ENCODE data around the gene NBPF3. TPM values are rescaled to one million over a fixed set of nuclear protein-coding genes. Genes with fewer than 3 reads are reported as not detected.
"Not testable (repeated sequence)": the region's sequence is repeated elsewhere in the genome, so short reads cannot be mapped to it uniquely, and the experiment has no call there.

NBPF3 gene
- polyA plus RNA-seq, 1 donor, result 6.1 TPM

GRCh38 chr1:21438646-21439312, 1.2 kb upstream of the NBPF3 start:
- not testable (repeated sequence) for DNase-seq (ENCODE audit: low read depth)

- no peak for DNase-seq (ENCODE audit: low read depth)
Measured at GRCh38 chr1:21439345-21439720, 604 bp upstream of the NBPF3 start.

GRCh38 chr1:21440630-21441125, 741 bp downstream of the NBPF3 start:
- DNase-seq (ENCODE audit: low read depth), result not testable (repeated sequence)

- not testable (repeated sequence) for DNase-seq (ENCODE audit: low read depth)
Measured at GRCh38 chr1:21446647-21447046, 6.7 kb downstream of the NBPF3 start.

- no peak for DNase-seq (ENCODE audit: low read depth)
Measured at GRCh38 chr1:21447311-21447710, 7.4 kb downstream of the NBPF3 start.

- no peak for DNase-seq (ENCODE audit: low read depth)
Measured at GRCh38 chr1:21449906-21450305, 10.0 kb downstream of the NBPF3 start.

- peak; percentile 41 for DNase-seq (ENCODE audit: low read depth)
Measured at GRCh38 chr1:21451212-21451611, 11.3 kb downstream of the NBPF3 start.

GRCh38 chr1:21451981-21452411, 12.1 kb downstream of the NBPF3 start:
- DNase-seq (ENCODE audit: low read depth), result no peak

GRCh38 chr1:21453964-21454614, 14.2 kb downstream of the NBPF3 start:
- not testable (repeated sequence) for DNase-seq (ENCODE audit: low read depth)

- DNase-seq (ENCODE audit: low read depth), result not testable (repeated sequence)
Measured at GRCh38 chr1:21454904-21455303, 15.0 kb downstream of the NBPF3 start.

GRCh38 chr1:21457654-21458053, 17.7 kb downstream of the NBPF3 start:
- DNase-seq (ENCODE audit: low read depth), result no peak

- not testable (repeated sequence) for DNase-seq (ENCODE audit: low read depth)
Measured at GRCh38 chr1:21465127-21465526, 25.2 kb downstream of the NBPF3 start.

- not testable (repeated sequence) for DNase-seq (ENCODE audit: low read depth)
Measured at GRCh38 chr1:21467946-21468345, 28.0 kb downstream of the NBPF3 start.

GRCh38 chr1:21468599-21468998, 28.7 kb downstream of the NBPF3 start:
- DNase-seq (ENCODE audit: low read depth), result no peak

- no peak for DNase-seq (ENCODE audit: low read depth)
Measured at GRCh38 chr1:21469581-21469980, 29.6 kb downstream of the NBPF3 start.

GRCh38 chr1:21472861-21473260, 32.9 kb downstream of the NBPF3 start:
- DNase-seq (ENCODE audit: low read depth), result no peak

- no peak for DNase-seq (ENCODE audit: low read depth)
Measured at GRCh38 chr1:21478356-21478755, 38.4 kb downstream of the NBPF3 start.

- DNase-seq (ENCODE audit: low read depth), result not testable (repeated sequence)
Measured at GRCh38 chr1:21483881-21484280, 43.9 kb downstream of the NBPF3 start.

- no peak for DNase-seq (ENCODE audit: low read depth)
Measured at GRCh38 chr1:21489146-21489545, 49.2 kb downstream of the NBPF3 start.

GRCh38 chr1:21490774-21491487, 51.0 kb downstream of the NBPF3 start:
- DNase-seq (ENCODE audit: low read depth), result no peak

- DNase-seq (ENCODE audit: low read depth), result no peak
Measured at GRCh38 chr1:21491488-21492355, 51.8 kb downstream of the NBPF3 start.

GRCh38 chr1:21492356-21492625, 52.4 kb downstream of the NBPF3 start:
- no peak for DNase-seq (ENCODE audit: low read depth)
